Retinal pigment epithelial cell (primary cell): ENCODE measurements around the gene ZBTB47.

Source experiments
- DNase-seq: peaks from one replicate; pipeline ENCODE4 v3.0.0-alpha.2; 2010; ENCODE audit warnings: low read depth
- H3K4me3 ChIP-seq: 2 replicates; pipeline ENCODE4 v1.5.1; 2011; ENCODE audit warnings: mild to moderate bottlenecking, low read length, control low read depth, moderate library complexity
- TF ChIP-seq, protein P1 (sequence below): conservative IDR thresholded peaks from 2 replicates; pipeline ENCODE4 v1.5.1; 2011; ENCODE audit warnings: low read depth, low read length, control low read depth, inconsistent platforms

ZBTB47 gene

DNA sequence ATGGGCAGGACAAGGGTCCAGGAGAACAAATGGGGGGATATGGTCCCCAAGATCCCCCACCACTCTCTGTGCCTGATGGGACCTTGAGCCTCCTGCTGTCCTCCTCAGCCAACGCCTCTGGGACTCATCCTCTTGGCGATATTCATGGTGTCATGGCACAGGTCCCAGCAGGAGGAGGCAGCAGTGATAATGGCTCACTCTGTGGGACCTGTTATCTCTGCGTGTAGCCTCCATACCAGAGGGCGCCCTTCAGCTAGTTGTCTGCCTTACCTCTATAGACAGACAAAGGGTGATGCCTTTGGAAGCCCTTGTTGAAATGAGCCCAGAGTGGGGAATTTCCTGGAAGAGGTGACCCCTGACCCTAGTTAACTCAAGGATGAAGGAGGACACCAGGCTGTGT, 7.4 kb downstream of the ZBTB47 start:
- H3K4me3 ChIP-seq, result no peak overlapping the region
- TF ChIP-seq, protein P1, sequence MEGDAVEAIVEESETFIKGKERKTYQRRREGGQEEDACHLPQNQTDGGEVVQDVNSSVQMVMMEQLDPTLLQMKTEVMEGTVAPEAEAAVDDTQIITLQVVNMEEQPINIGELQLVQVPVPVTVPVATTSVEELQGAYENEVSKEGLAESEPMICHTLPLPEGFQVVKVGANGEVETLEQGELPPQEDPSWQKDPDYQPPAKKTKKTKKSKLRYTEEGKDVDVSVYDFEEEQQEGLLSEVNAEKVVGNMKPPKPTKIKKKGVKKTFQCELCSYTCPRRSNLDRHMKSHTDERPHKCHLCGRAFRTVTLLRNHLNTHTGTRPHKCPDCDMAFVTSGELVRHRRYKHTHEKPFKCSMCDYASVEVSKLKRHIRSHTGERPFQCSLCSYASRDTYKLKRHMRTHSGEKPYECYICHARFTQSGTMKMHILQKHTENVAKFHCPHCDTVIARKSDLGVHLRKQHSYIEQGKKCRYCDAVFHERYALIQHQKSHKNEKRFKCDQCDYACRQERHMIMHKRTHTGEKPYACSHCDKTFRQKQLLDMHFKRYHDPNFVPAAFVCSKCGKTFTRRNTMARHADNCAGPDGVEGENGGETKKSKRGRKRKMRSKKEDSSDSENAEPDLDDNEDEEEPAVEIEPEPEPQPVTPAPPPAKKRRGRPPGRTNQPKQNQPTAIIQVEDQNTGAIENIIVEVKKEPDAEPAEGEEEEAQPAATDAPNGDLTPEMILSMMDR, result no peak
- no peak for DNase-seq

DNA sequence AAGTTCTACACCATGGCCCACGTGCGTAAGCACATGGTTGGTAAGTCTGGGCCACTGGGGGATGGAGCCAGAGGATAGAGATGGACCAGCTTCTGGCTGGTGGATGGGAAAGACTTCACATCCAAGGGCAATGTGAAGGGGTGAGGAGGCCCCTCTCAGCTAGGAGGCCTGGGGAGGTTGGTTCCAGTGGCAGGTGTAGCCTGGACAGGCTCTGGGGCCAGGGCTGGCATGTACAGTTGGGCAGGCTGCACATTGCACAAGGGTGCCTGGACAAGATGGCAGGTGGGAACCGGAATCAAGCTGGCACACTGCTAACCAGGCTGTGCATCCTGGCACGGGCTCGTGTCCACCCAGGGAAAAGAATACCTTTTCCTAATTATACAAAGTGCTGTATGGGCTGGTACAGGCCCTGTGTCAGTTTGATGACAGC, 8.1 kb downstream of the ZBTB47 start:
- TF ChIP-seq, protein P1, result no peak
- DNase-seq, result no peak
- no peak overlapping the region for H3K4me3 ChIP-seq

DNA sequence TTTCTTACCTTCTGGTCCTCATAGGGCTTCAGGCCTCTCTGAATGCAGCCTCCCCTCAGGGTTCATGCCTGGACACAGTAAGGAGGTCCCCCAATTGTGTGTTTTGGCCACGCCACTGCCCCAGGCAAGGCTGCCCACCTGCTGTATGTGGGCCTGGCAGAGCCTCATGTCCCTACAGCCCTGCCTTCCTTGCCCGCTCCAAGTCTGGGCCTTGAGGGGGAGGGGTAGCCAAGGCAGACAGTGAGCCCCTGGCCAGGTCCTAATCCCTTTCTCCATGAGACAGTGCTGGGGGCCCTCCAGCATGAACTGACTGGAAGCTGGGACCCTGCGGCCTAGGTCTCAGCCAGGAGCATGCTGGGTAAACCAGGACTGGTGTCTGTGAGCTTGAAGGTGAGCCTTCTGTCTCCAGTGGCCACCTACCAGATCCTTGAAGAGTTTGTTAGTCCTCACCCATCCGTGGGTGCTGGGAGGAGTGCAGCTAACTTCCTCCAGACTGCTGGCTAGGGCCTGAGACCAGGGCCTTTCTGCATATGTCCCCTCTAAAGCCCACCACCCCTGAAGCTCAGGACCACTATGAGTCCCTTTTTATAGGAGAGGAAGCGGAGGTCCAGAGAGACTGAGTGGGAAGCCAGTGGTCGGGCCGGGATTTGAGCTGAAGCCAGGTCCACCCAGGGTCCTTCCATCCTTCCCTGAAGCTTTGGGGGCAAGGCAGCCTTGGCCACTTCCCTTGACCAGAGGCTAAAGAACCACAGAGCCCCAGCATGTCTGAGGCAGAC, 8.7 kb downstream of the ZBTB47 start:
- TF ChIP-seq, protein P1, result no peak
- no peak overlapping the region for H3K4me3 ChIP-seq
- no peak for DNase-seq

DNA sequence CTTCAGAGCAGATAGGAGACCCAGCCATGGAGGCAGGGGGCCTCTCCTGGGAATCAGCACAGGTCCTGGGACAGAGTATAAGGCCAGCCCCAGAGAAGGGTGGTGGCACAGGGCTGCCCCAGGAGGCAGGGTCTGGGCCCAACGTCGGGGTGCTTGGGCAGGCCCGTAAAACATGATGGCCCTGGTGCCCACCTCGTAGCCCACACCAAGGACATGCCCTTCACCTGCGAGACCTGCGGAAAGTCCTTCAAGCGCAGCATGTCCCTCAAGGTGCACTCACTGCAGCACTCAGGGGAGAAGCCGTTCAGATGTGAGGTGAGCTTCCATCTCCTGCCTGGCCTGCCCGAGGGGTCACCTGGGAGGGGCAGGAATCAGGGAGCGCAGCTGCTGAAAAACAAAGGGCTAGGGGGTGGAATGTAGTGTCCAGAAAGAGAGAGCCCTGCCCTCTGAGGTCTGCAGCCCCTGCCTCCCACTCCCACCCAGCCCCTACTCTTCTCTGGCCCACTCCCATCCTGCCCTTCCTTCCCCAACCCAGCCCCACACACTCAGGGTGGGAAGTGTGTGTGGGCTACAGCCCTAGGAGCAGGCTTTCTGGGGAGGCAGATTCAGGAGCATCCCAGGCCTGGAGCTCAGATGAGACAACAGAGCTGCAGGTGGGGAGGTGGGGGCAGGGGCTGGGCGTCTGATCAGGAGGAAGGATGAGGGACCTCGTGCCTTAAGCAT, 9.5 kb downstream of the ZBTB47 start:
- no peak for DNase-seq
- TF ChIP-seq, protein P1, result no peak
- H3K4me3 ChIP-seq, result no peak overlapping the region

DNA sequence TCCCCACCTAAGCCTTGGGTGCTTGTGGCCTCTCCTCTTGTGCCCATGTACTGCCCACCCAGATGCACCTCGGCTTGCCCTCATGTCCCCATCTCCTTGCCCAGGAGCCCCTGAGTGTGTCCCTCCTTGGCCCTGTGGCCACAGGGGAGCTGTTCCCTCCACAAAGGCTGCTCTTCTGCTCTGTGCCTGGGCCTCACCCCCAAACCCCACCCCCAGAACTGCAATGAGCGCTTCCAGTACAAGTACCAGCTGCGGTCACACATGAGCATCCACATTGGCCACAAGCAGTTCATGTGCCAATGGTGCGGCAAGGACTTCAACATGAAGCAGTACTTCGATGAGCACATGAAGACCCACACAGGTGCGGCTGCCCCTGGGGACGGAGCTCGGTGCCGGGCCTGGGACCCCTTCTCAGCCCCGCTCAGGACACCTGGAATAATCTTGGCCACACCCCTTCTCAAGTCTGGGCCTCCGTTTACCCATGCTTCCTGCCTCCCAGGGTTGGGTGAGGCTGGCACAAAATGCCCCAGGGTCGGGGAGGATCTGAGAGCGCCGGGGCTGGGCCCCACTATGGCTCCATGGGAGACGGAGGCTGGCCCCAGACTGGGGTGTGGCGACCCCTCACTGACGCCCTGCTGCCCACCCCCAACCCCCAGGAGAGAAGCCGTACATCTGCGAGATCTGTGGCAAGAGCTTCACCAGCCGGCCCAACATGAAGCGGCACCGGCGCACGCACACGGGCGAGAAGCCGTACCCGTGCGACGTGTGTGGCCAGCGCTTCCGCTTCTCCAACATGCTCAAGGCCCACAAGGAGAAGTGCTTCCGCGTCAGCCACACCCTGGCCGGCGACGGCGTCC, 10.3 kb downstream of the ZBTB47 start:
- no peak for DNase-seq
- TF ChIP-seq, protein P1, result no peak
- H3K4me3 ChIP-seq, result no peak overlapping the region

DNA sequence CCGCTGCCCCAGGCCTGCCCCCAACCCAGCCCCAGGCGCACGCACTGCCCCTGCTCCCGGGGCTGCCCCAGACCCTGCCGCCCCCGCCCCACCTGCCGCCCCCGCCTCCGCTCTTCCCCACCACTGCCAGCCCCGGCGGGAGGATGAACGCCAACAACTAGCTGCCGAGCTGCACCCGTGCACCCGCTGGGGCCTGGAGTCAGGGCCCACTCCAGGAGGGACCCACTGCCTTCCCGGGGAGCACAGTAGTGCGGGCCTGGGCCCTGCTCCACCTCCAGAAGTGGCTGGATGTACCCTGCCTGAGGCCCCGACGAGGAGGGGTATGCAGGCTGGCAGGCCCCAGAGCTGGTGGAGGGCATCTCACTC, 10.9 kb downstream of the ZBTB47 start:
- DNase-seq, result no peak
- TF ChIP-seq, protein P1, result no peak
- no peak overlapping the region for H3K4me3 ChIP-seq
